GM21423 (cell line): Measurements from ENCODE around the gene SLC2A1.

ENCODE experiments used
- ATAC-seq: cut with Tn5 transposase; IDR thresholded peaks from one replicate; pipeline ENCODE4 v1.9.1; 2021; ENCODE audit warnings: mild to moderate bottlenecking, moderate library complexity; ENCODE audit not compliant: unreplicated experiment

Gene SLC2A1

GRCh38 chr1:42961312-42962091, 2.8 kb upstream of the SLC2A1 start:
- no peak for ATAC-seq

GRCh38 chr1:42960566-42961311, 2.1 kb upstream of the SLC2A1 start:
- ATAC-seq: no peak

- ATAC-seq: no peak
Observed at GRCh38 chr1:42960122-42960390, 1.4 kb upstream of the SLC2A1 start.

GRCh38 chr1:42957880-42958487, 684 bp downstream of the SLC2A1 start:
- ATAC-seq: peak; percentile 34

GRCh38 chr1:42957229-42957879, 1.3 kb downstream of the SLC2A1 start:
- peak; percentile 1 for ATAC-seq

- ATAC-seq: no peak
Observed at GRCh38 chr1:42956739-42957138, 1.9 kb downstream of the SLC2A1 start.

GRCh38 chr1:42955311-42956063, 3.2 kb downstream of the SLC2A1 start:
- ATAC-seq: no peak

GRCh38 chr1:42953182-42954180, 5.2 kb downstream of the SLC2A1 start:
- no peak for ATAC-seq

GRCh38 chr1:42952303-42953001, 6.2 kb downstream of the SLC2A1 start:
- peak; percentile 66 for ATAC-seq

- ATAC-seq: no peak
Observed at GRCh38 chr1:42951588-42951987, 7.1 kb downstream of the SLC2A1 start.

GRCh38 chr1:42950116-42950481, 8.6 kb downstream of the SLC2A1 start:
- ATAC-seq: no peak

- no peak for ATAC-seq
Observed at GRCh38 chr1:42949312-42950115, 9.2 kb downstream of the SLC2A1 start.

GRCh38 chr1:42947965-42948732, 10.5 kb downstream of the SLC2A1 start:
- no peak for ATAC-seq

- ATAC-seq: no peak
Observed at GRCh38 chr1:42947117-42947516, 11.6 kb downstream of the SLC2A1 start.

- no peak for ATAC-seq
Observed at GRCh38 chr1:42946120-42946898, 12.4 kb downstream of the SLC2A1 start.

- ATAC-seq: no peak
Observed at GRCh38 chr1:42945164-42945563, 13.5 kb downstream of the SLC2A1 start.
